IMR-90 (cell line): ENCODE measurements around the gene FAM184A. TPM values are rescaled to one million over a fixed set of nuclear protein-coding genes. Genes with fewer than 3 reads are reported as not detected.

Experiments
- ATAC-seq: fragments of 200-7000 bp; cut with Tn5 transposase; 2 replicates; pipeline ENCODE4 v1.9.1; 2020; ENCODE audit warnings: low read depth, mild to moderate bottlenecking, moderate library complexity
- BruUV-seq: library from RNA; stranded (reverse); fragments of 400-500 nt; replicated peaks from 2 replicates; lab custom pipeline; 2021; lab: Mats Ljungman, UMichigan
- CTCF ChIA-PET: fragments of 300-600 bp; formaldehyde crosslinking; extraction: SDS; loops from one replicate; lab custom pipeline; 2021; ENCODE audit warnings: antibody characterized with exemption; lab: Yijun Ruan, JAX
- POLR2A ChIA-PET: fragments of 300-600 bp; sonication (Branson Sonifier 250); formaldehyde crosslinking; loops from one replicate; lab custom pipeline; 2022; ENCODE audit warnings: antibody characterized with exemption; ENCODE audit not compliant: unreplicated experiment; lab: Charles Lee
- DNase-seq: peaks from one replicate; pipeline ENCODE4 v3.0.0; 2013
- H2AFZ ChIP-seq: replicated peaks from 2 replicates; pipeline ENCODE3; 2013; ENCODE audit warnings: low read length, mild to moderate bottlenecking; ENCODE audit not compliant: poor library complexity
- H2AK5ac ChIP-seq: 2 replicates; pipeline ENCODE4 v1.6.1; 2013; ENCODE audit warnings: low read depth, low read length, inconsistent platforms
- H2AK9ac ChIP-seq: replicated peaks from 2 replicates; pipeline ENCODE3; 2013; ENCODE audit warnings: mild to moderate bottlenecking, low read depth, low read length, moderate library complexity; ENCODE audit not compliant: poor library complexity
- H2BK120ac ChIP-seq: 2 replicates; pipeline ENCODE4 v1.6.1; 2013; ENCODE audit warnings: low read depth, low read length, inconsistent platforms
- H2BK15ac ChIP-seq: 3 replicates; pipeline ENCODE4 v1.6.1; 2013; ENCODE audit warnings: low read depth, low read length, inconsistent platforms
- H2BK20ac ChIP-seq: 2 replicates; pipeline ENCODE4 v1.6.1; 2013; ENCODE audit warnings: low read depth, mild to moderate bottlenecking, inconsistent platforms, low read length, moderate library complexity
- H2BK5ac ChIP-seq: 2 replicates; pipeline ENCODE4 v1.6.1; 2013; ENCODE audit warnings: mild to moderate bottlenecking, low read depth, low read length, inconsistent platforms; ENCODE audit not compliant: poor library complexity, severe bottlenecking
- H3K14ac ChIP-seq: replicated peaks from 2 replicates; pipeline ENCODE4 v1.6.1; 2013; ENCODE audit warnings: low read depth, low read length, inconsistent platforms
- H3K18ac ChIP-seq: 2 replicates; pipeline ENCODE4 v1.6.1; 2013; ENCODE audit warnings: low read depth, low read length, control low read depth
- H3K23ac ChIP-seq: 2 replicates; pipeline ENCODE4 v1.6.1; 2013; ENCODE audit warnings: low read depth, low read length, inconsistent platforms
- H3K27ac ChIP-seq: 2 replicates; pipeline ENCODE4 v1.5.1; 2013; ENCODE audit warnings: mild to moderate bottlenecking, control low read depth, low read length; ENCODE audit not compliant: insufficient read depth
- H3K27me3 ChIP-seq: 2 replicates; pipeline ENCODE4 v1.6.1; 2013; ENCODE audit warnings: low read length; ENCODE audit not compliant: control insufficient read depth, insufficient read depth
- H3K36me3 ChIP-seq: 2 replicates; pipeline ENCODE4 v1.6.1; 2013; ENCODE audit warnings: low read length, mixed read lengths; ENCODE audit not compliant: control insufficient read depth, insufficient read depth
- H3K4ac ChIP-seq: 2 replicates; pipeline ENCODE4 v1.6.1; 2013; ENCODE audit warnings: low read depth, low read length, inconsistent platforms
- H3K4me1 ChIP-seq: 2 replicates; pipeline ENCODE4 v1.6.1; 2013; ENCODE audit warnings: low read length, mixed read lengths; ENCODE audit not compliant: control insufficient read depth, insufficient read depth
- H3K4me2 ChIP-seq: 2 replicates; pipeline ENCODE4 v1.6.1; 2013; ENCODE audit warnings: low read depth, mild to moderate bottlenecking, control low read depth, low read length, moderate library complexity
- H3K4me3 ChIP-seq: 2 replicates; pipeline ENCODE4 v1.5.1; 2013; ENCODE audit warnings: low read depth, mild to moderate bottlenecking, control low read depth, low read length, moderate library complexity; ENCODE audit not compliant: insufficient read depth
- H3K56ac ChIP-seq: 2 replicates; pipeline ENCODE4 v1.6.1; 2013; ENCODE audit warnings: low read length, inconsistent platforms; ENCODE audit not compliant: insufficient read depth; ENCODE audit errors: extremely low read depth
- H3K79me1 ChIP-seq, 2 experiments: 2 replicates each; pipeline ENCODE4 v1.6.1; 2013; ENCODE audit warnings: low read length in 2 of 2, inconsistent platforms in 1 of 2, low read depth in 1 of 2
- H3K9ac ChIP-seq: 2 replicates; pipeline ENCODE4 v1.6.1; 2013; ENCODE audit warnings: low read depth, low read length, control low read depth
- H3K9me1 ChIP-seq: 2 replicates; pipeline ENCODE4 v1.6.1; 2013; ENCODE audit warnings: low read length, inconsistent platforms; ENCODE audit not compliant: insufficient read depth
- H3K9me3 ChIP-seq: 2 replicates; pipeline ENCODE4 v1.6.1; 2013; ENCODE audit warnings: low read length; ENCODE audit not compliant: control insufficient read depth, insufficient read depth
- H4K20me1 ChIP-seq: 2 replicates; pipeline ENCODE4 v1.6.1; 2013; ENCODE audit warnings: low read length, inconsistent platforms; ENCODE audit not compliant: insufficient read depth
- H4K5ac ChIP-seq: 2 replicates; pipeline ENCODE4 v1.6.1; 2013; ENCODE audit warnings: mild to moderate bottlenecking, low read depth, low read length, control low read depth
- H4K8ac ChIP-seq, 2 experiments: 2 replicates each; pipeline ENCODE4 v1.6.1; 2013; ENCODE audit warnings: low read depth in 2 of 2, low read length in 2 of 2, control low read depth in 1 of 2, inconsistent platforms in 1 of 2
- H4K91ac ChIP-seq: 2 replicates; pipeline ENCODE4 v1.6.1; 2013; ENCODE audit warnings: low read depth, low read length, inconsistent platforms; ENCODE audit not compliant: insufficient read depth
- BHLHE40 ChIP-seq: fragments of 150-350 bp; IDR thresholded peaks from 2 replicates; pipeline ENCODE4 v1.6.1; 2016; ENCODE audit warnings: mild to moderate bottlenecking, low read depth, low read length
- CEBPB ChIP-seq: IDR thresholded peaks from 2 replicates; pipeline ENCODE4 v1.6.1; 2012; ENCODE audit warnings: low read depth, low read length, improper control_type of control experiment
- CHD1 ChIP-seq: IDR thresholded peaks from 2 replicates; pipeline ENCODE4 v1.6.1; 2012; ENCODE audit warnings: low read depth, low read length, improper control_type of control experiment
- ELK1 ChIP-seq: fragments of 150-350 bp; IDR thresholded peaks from 2 replicates; pipeline ENCODE4 v1.6.1; 2016; ENCODE audit warnings: low read depth, mild to moderate bottlenecking, low read length, moderate library complexity, borderline replicate concordance
- FOS ChIP-seq: fragments of 150-350 bp; IDR thresholded peaks from 2 replicates; pipeline ENCODE4 v1.6.1; 2016; ENCODE audit warnings: low read depth, low read length
- MAFK ChIP-seq: IDR thresholded peaks from 2 replicates; pipeline ENCODE4 v1.6.1; 2012; ENCODE audit warnings: low read depth, low read length, improper control_type of control experiment
- MAZ ChIP-seq: IDR thresholded peaks from 2 replicates; pipeline ENCODE4 v1.6.1; 2012; ENCODE audit warnings: low read depth, mild to moderate bottlenecking, low read length, improper control_type of control experiment, moderate library complexity, borderline replicate concordance
- MXI1 ChIP-seq: IDR thresholded peaks from 2 replicates; pipeline ENCODE4 v1.6.1; 2012; ENCODE audit warnings: low read depth, mild to moderate bottlenecking, low read length, moderate library complexity, borderline replicate concordance
- NFE2L2 ChIP-seq: fragments of 150-350 bp; IDR thresholded peaks from 2 replicates; pipeline ENCODE4 v1.6.1; 2016; ENCODE audit warnings: low read depth, mild to moderate bottlenecking, low read length
- POLR2A ChIP-seq: IDR thresholded peaks from 2 replicates; pipeline ENCODE4 v1.6.1; 2012; ENCODE audit warnings: mild to moderate bottlenecking, low read depth, low read length
- RAD21 ChIP-seq: IDR thresholded peaks from 2 replicates; pipeline ENCODE4 v1.6.1; 2012; ENCODE audit warnings: low read length, improper control_type of control experiment
- RCOR1 ChIP-seq: IDR thresholded peaks from 2 replicates; pipeline ENCODE4 v1.6.1; 2012; ENCODE audit warnings: mild to moderate bottlenecking, low read length, improper control_type of control experiment; ENCODE audit not compliant: insufficient replicate concordance
- RFX5 ChIP-seq: IDR thresholded peaks from 2 replicates; pipeline ENCODE4 v1.8.0; 2012; ENCODE audit warnings: low read depth, mild to moderate bottlenecking, low read length, moderate library complexity
- SMC3 ChIP-seq: fragments of 150-350 bp; IDR thresholded peaks from 2 replicates; pipeline ENCODE4 v1.6.1; 2016; ENCODE audit warnings: low read depth, mild to moderate bottlenecking, antibody characterized with exemption, low read length, moderate library complexity
- WGBS, 2 experiments: methylation state at CpG; one replicate each; pipeline versions ENCODE4 v1.1.5 to v1.1.7; 2013; ENCODE audit warnings: missing lambda C conversion rate in 2 of 2; ENCODE audit not compliant: insufficient read length in 1 of 2; ENCODE audit errors: extremely low coverage in 2 of 2; 5-methylcytosine and 5-hydroxymethylcytosine counted together
- dilution Hi-C: fragments of 300-500 bp; cut with HindIII; formaldehyde crosslinking; loops from one replicate; pipeline ENCODE4 v1.14.3; 2018; ENCODE audit warnings: low sequenced_read_pairs; ENCODE audit not compliant: unreplicated experiment
- in situ Hi-C: fragments of 300-500 bp; cut with MboI; formaldehyde crosslinking; loops from 3 replicates; pipeline ENCODE4 v1.14.3; 2019; ENCODE audit warnings: low sequenced_read_pairs, inconsistent platforms, mixed read lengths
- intact Hi-C: fragments of 100-400 bp; cut with micrococcal nuclease; formaldehyde crosslinking; loops from 2 replicates; pipeline ENCODE4 v1.10.0; 2022
- polyA plus RNA-seq, 3 experiments: library from polyadenylated mRNA; depleted of rRNA; stranded (reverse); fragments of >200 nt; gene quantifications; 2 replicates each; pipeline ENCODE4 v1.2.3, GENCODE V29; 2012; ENCODE audit warnings: low replicate concordance in 1 of 3
- total RNA-seq: library from RNA; depleted of rRNA; stranded (reverse); fragments of >200 nt; gene quantifications from 2 replicates; pipeline ENCODE4 v1.2.3, GENCODE V29; 2012
- TF ChIP-seq, protein P1 (sequence below): conservative IDR thresholded peaks from 2 replicates; pipeline ENCODE4 v1.5.1; 2012; ENCODE audit warnings: mild to moderate bottlenecking, low read depth, low read length, improper control_type of control experiment
- TF ChIP-seq, protein P2 (sequence below): fragments of 150-350 bp; IDR thresholded peaks from 2 replicates; pipeline ENCODE4 v1.6.1; 2017; ENCODE audit warnings: mild to moderate bottlenecking, antibody characterized with exemption, low read length, low read depth

The FAM184A gene
- total and polyA plus RNA-seq, 2 of the 4 experiments (the other 2 are of a cell fraction), result 0.03 TPM; not detected in 1

DNA sequence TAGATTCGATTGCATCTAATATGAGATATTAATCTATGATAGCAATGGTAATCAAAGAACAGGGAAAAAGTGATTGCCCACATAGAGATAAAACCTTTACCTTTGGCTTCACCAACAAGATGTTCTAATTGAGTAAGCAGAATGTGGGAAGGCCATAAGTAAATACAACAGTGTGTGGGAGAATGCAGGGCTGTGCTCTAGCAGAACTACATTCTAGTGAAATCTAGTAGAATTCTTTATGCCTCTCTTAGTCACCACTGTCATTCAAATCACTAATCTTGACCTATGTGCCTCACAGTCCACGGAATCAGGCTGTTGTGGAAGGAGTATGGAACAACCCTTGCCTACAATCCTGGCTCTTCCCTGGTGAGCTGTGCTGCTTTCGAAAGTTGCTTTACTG lies 113.1 kb downstream of the FAM184A start:
- DNase-seq (no peak), ATAC-seq (no peak)
- Histone ChIP-seq H2BK20ac (no peak overlapping the region), H2AK9ac (no peak overlapping the region), H3K79me1 (no peaks in the 10 kb centered on the region), H2BK15ac (no peak overlapping the region), H3K18ac (no peak overlapping the region), H4K8ac (no peak overlapping the region), H3K27ac (no peak overlapping the region), H3K36me3 (no peaks in the 10 kb centered on the region), H3K4me2 (no peak overlapping the region), H3K27me3 (peaks cover 2% of the 10 kb centered on the region; the same call in 1 of the 2 replicates), H3K4me1 (no peaks in the 10 kb centered on the region), H2AK5ac (no peak overlapping the region), H4K5ac (no peak overlapping the region), H3K56ac (no peak overlapping the region), H2AFZ (no peak overlapping the region), H2BK120ac (no peak overlapping the region), H3K4ac (no peak overlapping the region), H4K20me1 (no peaks in the 10 kb centered on the region), H2BK5ac (no peak overlapping the region), H4K91ac (no peak overlapping the region), H3K9me1 (no peaks in the 10 kb centered on the region), H3K9ac (no peak overlapping the region), H3K14ac (no peak overlapping the region), H3K4me3 (no peak overlapping the region), H3K23ac (no peak overlapping the region), H3K9me3 (no peaks in the 10 kb centered on the region)
- dilution Hi-C loops, result no loop called here
- no CpG with 5 or more reads among the region's 3 CpGs for WGBS, 2 experiments
- intact Hi-C loops, result loop anchor here (5.0 kb wide), 1 partner anchor 387 kb away; no protein-coding TSS in a partner anchor
- ChIA-PET CTCF (no interaction called here), POLR2A (no interaction called here)
- TF ChIP-seq, protein P1, sequence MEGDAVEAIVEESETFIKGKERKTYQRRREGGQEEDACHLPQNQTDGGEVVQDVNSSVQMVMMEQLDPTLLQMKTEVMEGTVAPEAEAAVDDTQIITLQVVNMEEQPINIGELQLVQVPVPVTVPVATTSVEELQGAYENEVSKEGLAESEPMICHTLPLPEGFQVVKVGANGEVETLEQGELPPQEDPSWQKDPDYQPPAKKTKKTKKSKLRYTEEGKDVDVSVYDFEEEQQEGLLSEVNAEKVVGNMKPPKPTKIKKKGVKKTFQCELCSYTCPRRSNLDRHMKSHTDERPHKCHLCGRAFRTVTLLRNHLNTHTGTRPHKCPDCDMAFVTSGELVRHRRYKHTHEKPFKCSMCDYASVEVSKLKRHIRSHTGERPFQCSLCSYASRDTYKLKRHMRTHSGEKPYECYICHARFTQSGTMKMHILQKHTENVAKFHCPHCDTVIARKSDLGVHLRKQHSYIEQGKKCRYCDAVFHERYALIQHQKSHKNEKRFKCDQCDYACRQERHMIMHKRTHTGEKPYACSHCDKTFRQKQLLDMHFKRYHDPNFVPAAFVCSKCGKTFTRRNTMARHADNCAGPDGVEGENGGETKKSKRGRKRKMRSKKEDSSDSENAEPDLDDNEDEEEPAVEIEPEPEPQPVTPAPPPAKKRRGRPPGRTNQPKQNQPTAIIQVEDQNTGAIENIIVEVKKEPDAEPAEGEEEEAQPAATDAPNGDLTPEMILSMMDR, result no peak
- TF ChIP-seq NFE2L2 (no peak), RCOR1 (no peak), BHLHE40 (no peak), RAD21 (no peak), CHD1 (no peak), CEBPB (no peak), ELK1 (no peak), MAFK (no peak), MXI1 (no peak), MAZ (no peak), FOS (no peak), SMC3 (no peak), RFX5 (no peak), POLR2A (no peak)
- TF ChIP-seq, protein P2, sequence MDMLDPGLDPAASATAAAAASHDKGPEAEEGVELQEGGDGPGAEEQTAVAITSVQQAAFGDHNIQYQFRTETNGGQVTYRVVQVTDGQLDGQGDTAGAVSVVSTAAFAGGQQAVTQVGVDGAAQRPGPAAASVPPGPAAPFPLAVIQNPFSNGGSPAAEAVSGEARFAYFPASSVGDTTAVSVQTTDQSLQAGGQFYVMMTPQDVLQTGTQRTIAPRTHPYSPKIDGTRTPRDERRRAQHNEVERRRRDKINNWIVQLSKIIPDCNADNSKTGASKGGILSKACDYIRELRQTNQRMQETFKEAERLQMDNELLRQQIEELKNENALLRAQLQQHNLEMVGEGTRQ, result no peak
- BruUV-seq, result no TSS peak
- in situ Hi-C loops, result loop anchor here (5.0 kb wide), 1 partner anchor 152 kb away; no protein-coding TSS in a partner anchor
